Hematopoietic multipotent progenitor cell treated with erythropoietin and hydrocortisone succinate and interleukin-3 and kit ligand, for 8 days (in vitro differentiated cells): Measurements from ENCODE around the gene ANKS1A.
"Not testable (repeated sequence)": the region's sequence is repeated elsewhere in the genome, so short reads cannot be mapped to it uniquely, and the experiment has no call there.

ENCODE experiments used
- DNase-seq: peaks from one replicate; pipeline ENCODE4 v3.0.0-alpha.2; 2015

Gene ANKS1A

GRCh38 chr6:35003886-35004530 lies 115.0 kb downstream of the ANKS1A start:
- DNase-seq: not testable (repeated sequence)

- no peak for DNase-seq
These were observed 118.0 kb downstream of the ANKS1A start for GRCh38 chr6:35007016-35007415.

- no peak for DNase-seq
These were observed 119.8 kb downstream of the ANKS1A start for GRCh38 chr6:35008858-35009257.

GRCh38 chr6:35011096-35012041 lies 122.3 kb downstream of the ANKS1A start:
- DNase-seq: no peak

- no peak for DNase-seq
These were observed 124.6 kb downstream of the ANKS1A start for GRCh38 chr6:35013701-35014100.

- DNase-seq: no peak
These were observed 125.3 kb downstream of the ANKS1A start for GRCh38 chr6:35014341-35014740.

- DNase-seq: no peak
These were observed 125.7 kb downstream of the ANKS1A start for GRCh38 chr6:35014786-35015185.

GRCh38 chr6:35015476-35015875 lies 126.4 kb downstream of the ANKS1A start:
- no peak for DNase-seq

GRCh38 chr6:35015996-35016395 lies 126.9 kb downstream of the ANKS1A start:
- DNase-seq: no peak

GRCh38 chr6:35016502-35017321 lies 127.7 kb downstream of the ANKS1A start:
- no peak for DNase-seq

- DNase-seq: no peak
These were observed 128.5 kb downstream of the ANKS1A start for GRCh38 chr6:35017411-35018181.

- DNase-seq: no peak
These were observed 129.1 kb downstream of the ANKS1A start for GRCh38 chr6:35018182-35018519.

- no peak for DNase-seq
These were observed 129.7 kb downstream of the ANKS1A start for GRCh38 chr6:35018746-35019145.

GRCh38 chr6:35019171-35019570 lies 130.1 kb downstream of the ANKS1A start:
- DNase-seq: no peak

GRCh38 chr6:35019831-35020230 lies 130.8 kb downstream of the ANKS1A start:
- DNase-seq: no peak

GRCh38 chr6:35021004-35021403 lies 131.9 kb downstream of the ANKS1A start:
- no peak for DNase-seq

- no peak for DNase-seq
These were observed 134.3 kb downstream of the ANKS1A start for GRCh38 chr6:35023091-35024000.

- peak; percentile 38 for DNase-seq
These were observed 135.5 kb downstream of the ANKS1A start for GRCh38 chr6:35024551-35025054.

- no peak for DNase-seq
These were observed 136.5 kb downstream of the ANKS1A start for GRCh38 chr6:35025232-35026188.
